Muscle of leg (tissue), 11 donors: ENCODE data around the gene PARD3. TPM values are rescaled to one million over a fixed set of nuclear protein-coding genes. Genes with fewer than 3 reads are reported as not detected.

ENCODE experiments used
- DNase-seq: peaks from one replicate; pipeline ENCODE4 v3.0.0; 2013
- H3K27ac ChIP-seq: one replicate; pipeline ENCODE4 v1.5.1; 2013; ENCODE audit warnings: mild to moderate bottlenecking, low read length, control low read depth
- H3K27me3 ChIP-seq: one replicate; pipeline ENCODE4 v1.6.1; 2013; ENCODE audit warnings: low read length; ENCODE audit not compliant: control insufficient read depth, insufficient read depth
- H3K36me3 ChIP-seq: one replicate; pipeline ENCODE4 v1.6.1; 2013; ENCODE audit warnings: low read length; ENCODE audit not compliant: control insufficient read depth, insufficient read depth
- H3K4me1 ChIP-seq: one replicate; pipeline ENCODE4 v1.6.1; 2013; ENCODE audit warnings: low read length; ENCODE audit not compliant: control insufficient read depth, insufficient read depth
- H3K4me3 ChIP-seq: one replicate; pipeline ENCODE4 v1.5.1; 2013; ENCODE audit warnings: low read length, control low read depth
- H3K9me3 ChIP-seq: replicated peaks from 2 replicates; pipeline ENCODE4 v1.6.1; 2013; ENCODE audit warnings: low read depth, low read length; ENCODE audit not compliant: control insufficient read depth
- WGBS: methylation state at CpG from one replicate; pipeline ENCODE4 v1.1.5; 2013; ENCODE audit warnings: missing lambda C conversion rate; ENCODE audit not compliant: insufficient coverage; 5-methylcytosine and 5-hydroxymethylcytosine counted together
- polyA plus RNA-seq, 8 donors: library from polyadenylated mRNA; unstranded; fragments of 120-200 nt; gene quantifications; one replicate each; pipeline versions ENCODE4 v1.2.1 to v1.2.3, GENCODE V29; 2013; ENCODE audit warnings: inconsistent platforms in 1 of 8, low replicate concordance in 1 of 8; ENCODE audit not compliant: insufficient read length in 8 of 8, insufficient read depth in 1 of 8
- total RNA-seq: library from RNA; stranded (reverse); fragments of 120-200 nt; gene quantifications from one replicate; pipeline ENCODE4 v1.2.4, GENCODE V29; 2013

PARD3 gene
- total and polyA plus RNA-seq, 9 donors: 32.4 to 59.0 (median 41.9) TPM

DNA sequence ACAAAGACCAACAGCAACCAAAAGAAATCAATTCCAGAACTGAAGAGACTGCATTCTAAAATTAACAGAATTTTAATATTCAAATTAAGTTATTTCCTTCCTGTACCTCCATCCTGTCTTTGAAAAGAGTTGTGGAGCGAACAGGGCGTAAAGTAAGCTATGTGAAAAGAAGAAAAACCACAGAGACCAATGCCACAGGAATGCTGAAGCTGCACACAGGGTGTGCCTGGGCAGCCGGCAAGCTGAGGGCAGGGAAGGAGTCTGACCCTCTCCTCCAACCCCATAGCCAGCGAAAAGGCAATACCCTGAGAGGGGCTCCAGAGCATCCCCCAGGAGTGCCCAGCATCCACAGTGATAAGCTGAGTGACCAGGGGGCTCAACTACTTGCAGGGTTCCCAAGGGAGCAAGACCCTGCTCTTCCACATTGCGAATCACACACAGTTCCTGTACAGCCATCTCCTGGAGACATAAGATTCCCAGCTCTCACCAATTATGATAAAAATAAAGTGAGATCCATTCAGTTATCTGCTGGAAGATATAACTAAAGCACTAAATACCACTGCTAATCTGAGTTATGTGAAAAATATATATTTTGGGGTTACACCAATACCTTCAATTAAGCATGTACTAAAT is 93.8 kb downstream of the PARD3 start:
- Histone ChIP-seq H3K27me3 (no peaks in the 10 kb centered on the region), H3K27ac (no peak overlapping the region), H3K9me3 (no peaks in the 10 kb centered on the region), H3K36me3 (no peaks in the 10 kb centered on the region), H3K4me1 (peaks cover 3% of the 10 kb centered on the region), H3K4me3 (no peak overlapping the region)
- no peak for DNase-seq
- no CpG with 5 or more reads among the region's 5 CpGs for WGBS

DNA sequence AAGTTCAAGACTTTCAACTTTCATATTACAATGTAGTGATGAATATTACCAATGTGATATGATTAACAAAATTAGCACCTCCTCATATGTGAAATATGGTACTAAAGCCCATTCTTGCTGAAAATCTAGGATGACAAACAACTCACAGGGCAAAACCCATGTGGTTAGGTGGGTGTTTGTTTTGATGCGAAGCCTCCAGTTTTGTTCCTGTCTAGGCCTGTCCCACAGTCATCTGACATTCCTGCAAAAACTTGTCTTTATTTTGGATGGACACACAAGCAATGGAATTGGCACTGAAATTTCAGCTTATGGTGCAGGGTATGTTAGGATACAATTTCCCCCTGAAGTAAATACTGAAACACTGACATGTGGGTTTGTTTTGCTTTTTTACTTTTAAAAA is 95.3 kb downstream of the PARD3 start:
- H3K4me1 ChIP-seq: peaks cover 3% of the 10 kb centered on the region

DNA sequence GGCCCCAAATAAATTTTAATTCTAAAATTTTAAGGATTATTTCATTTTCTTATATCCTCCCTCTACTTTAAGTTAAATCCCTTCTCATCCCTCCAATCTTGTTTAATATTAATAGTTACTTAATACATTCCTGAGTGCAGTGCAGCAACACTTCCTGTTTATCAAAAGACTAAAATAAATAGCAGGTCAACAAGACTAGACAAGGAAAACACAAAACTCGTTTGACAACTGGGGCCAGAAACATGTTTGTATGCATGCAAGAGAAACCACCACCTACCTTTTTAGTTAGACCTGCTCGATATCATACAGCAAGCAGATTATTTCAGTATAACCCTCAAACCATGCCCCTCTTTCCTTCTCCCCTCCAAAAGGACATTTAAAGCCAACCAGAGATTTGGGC is 95.8 kb downstream of the PARD3 start:
- H3K9me3 ChIP-seq: no peaks in the 10 kb centered on the region
- no peaks in the 10 kb centered on the region for H3K27me3 ChIP-seq
- H3K36me3 ChIP-seq: no peaks in the 10 kb centered on the region
- H3K4me1 ChIP-seq: peaks cover 3% of the 10 kb centered on the region
- H3K4me3 ChIP-seq: no peak overlapping the region
- no peak overlapping the region for H3K27ac ChIP-seq
- no peak for DNase-seq
- 60% methylated on average over 1 of the region's 2 CpGs for WGBS

More for the DNA sequence above, 95.3 kb downstream of the PARD3 start:
- no peaks in the 10 kb centered on the region for H3K36me3 ChIP-seq
- WGBS: no CpG with 5 or more reads among the region's 1 CpG
- no peaks in the 10 kb centered on the region for H3K9me3 ChIP-seq
- no peak overlapping the region for H3K4me3 ChIP-seq
- H3K27me3 ChIP-seq: no peaks in the 10 kb centered on the region
- no peak overlapping the region for H3K27ac ChIP-seq
- no peak for DNase-seq

DNA sequence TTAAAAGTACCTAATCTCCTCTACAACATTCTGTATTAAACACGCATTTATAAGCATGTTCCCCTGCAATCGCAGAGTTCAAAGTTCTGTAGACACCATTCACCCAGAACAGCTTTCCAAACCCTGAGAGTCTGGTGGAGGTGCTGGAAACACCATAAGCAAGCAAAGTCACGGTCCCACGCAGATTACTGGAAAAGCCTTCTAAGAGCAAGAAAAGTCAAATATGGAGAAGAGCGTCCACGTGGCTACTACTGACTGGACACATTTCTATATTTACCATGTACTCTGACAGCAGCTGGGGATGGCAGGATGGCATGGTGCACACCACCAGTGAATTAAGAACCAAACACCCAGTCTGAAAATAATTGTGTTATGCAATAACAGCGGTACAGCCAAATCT is 97.7 kb downstream of the PARD3 start:
- H3K4me1 ChIP-seq: peaks cover 3% of the 10 kb centered on the region

DNA sequence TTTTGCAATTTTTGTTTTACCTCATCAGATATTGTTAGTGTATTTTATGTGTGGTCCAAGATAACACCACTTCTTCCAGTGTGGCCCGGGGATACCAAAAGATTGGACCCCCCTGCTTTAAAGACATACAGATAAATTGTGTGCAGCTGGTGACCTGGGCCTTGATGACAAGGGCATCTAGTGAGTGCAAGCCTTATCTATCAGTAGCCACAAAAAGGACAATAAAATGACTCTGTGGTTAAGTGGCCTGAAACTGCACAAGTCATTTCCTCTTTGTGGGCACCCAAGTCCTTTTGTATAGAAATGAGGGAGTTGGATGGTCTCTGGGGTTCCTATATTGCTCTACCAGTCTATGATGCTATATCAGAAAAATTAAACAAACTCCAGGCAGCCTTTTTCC is 98.1 kb downstream of the PARD3 start:
- no peaks in the 10 kb centered on the region for H3K27me3 ChIP-seq
- no peaks in the 10 kb centered on the region for H3K9me3 ChIP-seq
- no peak overlapping the region for H3K27ac ChIP-seq
- no peak overlapping the region for H3K4me3 ChIP-seq
- peaks cover 4% of the 10 kb centered on the region for H3K4me1 ChIP-seq
- no peaks in the 10 kb centered on the region for H3K36me3 ChIP-seq
- WGBS: no CpG with 5 or more reads among the region's 1 CpG
- no peak for DNase-seq

More for the DNA sequence above, 97.7 kb downstream of the PARD3 start:
- Histone ChIP-seq H3K27me3 (no peaks in the 10 kb centered on the region), H3K4me3 (no peak overlapping the region), H3K9me3 (no peaks in the 10 kb centered on the region), H3K36me3 (no peaks in the 10 kb centered on the region), H3K27ac (no peak overlapping the region)
- WGBS: 71% methylated on average over 2 of the region's 7 CpGs
- DNase-seq: no peak

DNA sequence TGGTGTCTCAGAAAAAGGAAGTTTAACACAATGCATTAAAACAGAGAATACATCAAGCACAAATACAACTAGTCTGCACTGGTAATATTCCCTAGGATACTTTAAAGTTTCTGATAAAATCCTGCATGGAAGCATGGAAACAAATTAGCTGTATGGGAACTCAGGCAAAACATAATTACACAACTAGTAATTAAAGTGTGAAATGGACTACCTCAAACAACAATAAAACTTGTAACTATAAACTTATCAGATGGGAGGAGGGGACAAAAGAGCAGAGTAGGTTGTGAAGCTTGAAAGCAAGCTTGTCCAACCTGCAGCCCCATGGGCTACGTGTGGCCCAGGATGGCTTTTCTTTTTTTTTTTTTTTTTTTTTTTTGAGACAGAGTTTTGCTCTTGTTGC is 98.9 kb downstream of the PARD3 start:
- H3K4me3 ChIP-seq: no peak overlapping the region
- no peaks in the 10 kb centered on the region for H3K27me3 ChIP-seq
- H3K4me1 ChIP-seq: peaks cover 7% of the 10 kb centered on the region
- DNase-seq: no peak
- WGBS: no CpG with 5 or more reads among the region's 1 CpG
- H3K27ac ChIP-seq: no peak overlapping the region
- H3K36me3 ChIP-seq: no peaks in the 10 kb centered on the region
- H3K9me3 ChIP-seq: no peaks in the 10 kb centered on the region

DNA sequence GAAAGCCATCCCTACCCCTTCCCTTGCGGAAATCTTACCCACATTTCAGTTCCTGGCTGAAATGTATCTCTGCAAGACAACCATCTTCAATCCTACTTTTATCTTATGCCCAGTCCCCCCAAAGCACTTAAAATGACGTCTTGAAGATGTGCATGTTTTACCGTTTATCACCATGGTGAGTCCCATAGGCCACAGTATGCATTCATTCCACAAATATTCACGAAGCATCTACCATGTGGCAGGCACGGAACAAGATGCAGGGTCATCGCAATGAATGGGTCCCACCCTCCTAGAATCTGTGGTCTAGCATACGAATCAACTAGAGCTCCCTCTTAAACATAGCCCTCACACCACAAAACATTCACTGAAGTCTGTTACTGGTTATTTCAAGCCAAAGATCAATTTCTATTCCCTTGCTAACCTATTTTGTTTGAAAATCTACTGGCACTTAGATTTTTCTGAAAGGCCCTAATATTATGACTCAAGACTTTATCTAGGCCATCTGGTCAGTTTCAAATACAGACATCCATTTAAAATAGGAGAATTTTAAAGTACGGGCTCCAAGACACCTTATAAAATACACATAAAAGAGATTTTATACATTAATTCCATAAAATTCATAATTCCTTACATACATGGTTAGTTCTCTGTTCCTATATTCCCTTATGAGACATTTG is 99.4 kb downstream of the PARD3 start:
- Histone ChIP-seq H3K27me3 (no peaks in the 10 kb centered on the region), H3K27ac (no peak overlapping the region), H3K4me1 (peaks cover 7% of the 10 kb centered on the region), H3K36me3 (no peaks in the 10 kb centered on the region), H3K9me3 (no peaks in the 10 kb centered on the region), H3K4me3 (no peak overlapping the region)
- WGBS: 76% methylated on average over 7 of the region's 8 CpGs
- DNase-seq: no peak

DNA sequence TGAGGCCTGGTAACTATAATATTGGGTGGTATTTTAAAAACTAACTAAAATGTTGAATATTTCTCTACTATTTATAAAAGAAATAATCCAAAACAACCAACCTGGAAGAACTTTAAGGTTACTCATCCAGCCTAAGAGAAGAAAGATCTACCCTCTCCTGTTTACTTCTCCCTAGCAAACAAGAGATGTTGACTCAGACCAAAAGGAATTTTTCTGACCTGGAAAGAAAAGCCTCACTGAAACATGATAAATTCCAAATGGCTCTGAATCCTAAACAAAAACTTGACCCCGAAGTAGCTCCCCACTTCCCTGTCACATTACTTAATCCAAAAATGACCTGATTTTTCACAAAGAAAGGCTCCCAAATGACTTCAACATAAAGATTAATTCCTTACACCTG is 101.2 kb downstream of the PARD3 start:
- H3K4me3 ChIP-seq: no peak overlapping the region
- no peak overlapping the region for H3K27ac ChIP-seq
- no peaks in the 10 kb centered on the region for H3K9me3 ChIP-seq
- DNase-seq: no peak
- 71% methylated on average over 1 of the region's 1 CpG for WGBS
- no peaks in the 10 kb centered on the region for H3K36me3 ChIP-seq
- H3K4me1 ChIP-seq: peaks cover 7% of the 10 kb centered on the region
- H3K27me3 ChIP-seq: no peaks in the 10 kb centered on the region

DNA sequence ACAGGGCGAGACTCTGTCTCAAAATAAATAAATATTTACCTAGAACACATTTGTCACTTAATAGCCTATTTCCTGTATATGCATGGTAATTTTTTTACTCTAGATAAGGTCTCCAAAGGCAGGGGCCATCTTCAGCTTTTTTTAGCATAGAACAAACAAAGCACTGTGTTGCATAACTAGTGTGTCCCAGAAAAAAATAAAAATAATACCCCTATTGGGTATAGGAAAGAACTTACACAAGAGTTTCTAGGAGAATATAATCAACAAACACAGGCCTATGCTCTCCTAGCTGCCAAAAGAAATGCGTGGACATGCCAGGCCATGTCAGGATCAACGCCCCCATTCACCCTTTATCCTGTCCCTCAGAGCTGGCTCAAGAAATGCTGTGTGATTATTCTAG is 103.6 kb downstream of the PARD3 start:
- Histone ChIP-seq H3K36me3 (no peaks in the 10 kb centered on the region), H3K27ac (peak overlapping the region; percentile 7), H3K27me3 (no peaks in the 10 kb centered on the region), H3K9me3 (no peaks in the 10 kb centered on the region), H3K4me3 (no peak overlapping the region), H3K4me1 (peaks cover 5% of the 10 kb centered on the region)
- peak; percentile 56 for DNase-seq
- WGBS: no CpG with 5 or more reads among the region's 3 CpGs

DNA sequence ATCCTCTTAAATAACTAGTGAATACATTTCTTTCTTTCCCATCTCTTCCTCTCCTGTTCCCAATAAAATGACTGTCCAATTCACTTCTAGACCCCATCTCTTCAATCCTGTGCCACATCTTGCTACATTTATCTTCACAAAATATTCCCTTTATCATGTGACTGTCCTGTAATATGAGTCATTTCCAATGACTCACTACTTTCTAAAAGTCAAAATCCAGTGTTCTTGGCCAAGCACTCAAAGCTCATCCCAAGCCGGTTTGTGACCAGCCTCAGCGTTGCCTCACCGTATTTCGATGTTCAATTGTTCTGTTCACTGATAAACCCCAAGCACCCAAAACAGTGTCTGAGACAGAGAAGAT is 104.7 kb downstream of the PARD3 start:
- no peak overlapping the region for H3K4me3 ChIP-seq
- peak; percentile 58 for DNase-seq
- no CpG with 5 or more reads among the region's 4 CpGs for WGBS
- no peaks in the 10 kb centered on the region for H3K36me3 ChIP-seq
- H3K27ac ChIP-seq: no peak overlapping the region
- no peaks in the 10 kb centered on the region for H3K9me3 ChIP-seq
- peaks cover 7% of the 10 kb centered on the region for H3K4me1 ChIP-seq
- no peaks in the 10 kb centered on the region for H3K27me3 ChIP-seq
